WTC11 (cell line): Measurements from ENCODE around the gene MTPN. TPM values are rescaled to one million over a fixed set of nuclear protein-coding genes. Genes with fewer than 3 reads are reported as not detected.

Source experiments
- ATAC-seq: fragments of 200-7000 bp; cut with Tn5 transposase; 2 replicates; pipeline ENCODE4 v1.10.0; 2021; ENCODE audit warnings: mild to moderate bottlenecking, moderate library complexity
- CTCF ChIA-PET: fragments of 300-600 bp; sonication (Branson Sonifier 250); formaldehyde crosslinking; loops from one replicate; lab custom pipeline; 2021; ENCODE audit warnings: antibody characterized with exemption; lab: Charles Lee
- POLR2A ChIA-PET: fragments of 350-600 bp; sonication (Branson Sonifier 250); formaldehyde crosslinking; loops from one replicate; lab custom pipeline; 2021; ENCODE audit warnings: antibody characterized with exemption; lab: Charles Lee
- DNase-seq: peaks from one replicate; pipeline ENCODE4 v3.0.0; 2021; ENCODE audit warnings: low spot score
- H3K27ac Mint-ChIP-seq: 2 replicates; pipeline ENCODE4 v1.8.0; 2021; ENCODE audit warnings: mixed read lengths
- H3K27me3 Mint-ChIP-seq: 2 replicates; pipeline ENCODE4 v1.8.0; 2021; ENCODE audit warnings: low read depth, mild to moderate bottlenecking, moderate library complexity, mixed read lengths
- H3K36me3 Mint-ChIP-seq: 2 replicates; pipeline ENCODE4 v1.8.0; 2021; ENCODE audit warnings: mixed read lengths
- H3K4me1 Mint-ChIP-seq: 2 replicates; pipeline ENCODE4 v1.8.0; 2022; ENCODE audit warnings: mixed read lengths
- H3K4me3 Mint-ChIP-seq: 2 replicates; pipeline ENCODE4 v1.8.0; 2021; ENCODE audit warnings: mild to moderate bottlenecking, moderate library complexity, mixed read lengths
- H3K9me3 Mint-ChIP-seq: 2 replicates; pipeline ENCODE4 v1.8.0; 2021; ENCODE audit warnings: mixed read lengths
- ATF2 ChIP-seq: sonication (generic); formaldehyde crosslinking; IDR thresholded peaks from 2 replicates; pipeline ENCODE4 v1.8.1; 2022; ENCODE audit warnings: low read depth, missing genetic modification reagents, borderline replicate concordance
- CREM ChIP-seq: sonication (generic); formaldehyde crosslinking; IDR thresholded peaks from 2 replicates; pipeline ENCODE4 v1.8.1; 2022; ENCODE audit warnings: mild to moderate bottlenecking, missing genetic modification reagents, moderate library complexity
- CTCF ChIP-seq: fragments of 200-600 bp; IDR thresholded peaks from 2 replicates; pipeline ENCODE4 v1.8.0; 2022; ENCODE audit warnings: antibody characterized with exemption
- ELF4 ChIP-seq: sonication (generic); formaldehyde crosslinking; IDR thresholded peaks from 2 replicates; pipeline ENCODE4 v1.8.1; 2022; ENCODE audit warnings: low read depth, mild to moderate bottlenecking, moderate library complexity, missing genetic modification reagents
- FOXP1 ChIP-seq: sonication (generic); formaldehyde crosslinking; IDR thresholded peaks from 2 replicates; pipeline ENCODE4 v1.8.0; 2022; ENCODE audit warnings: missing genetic modification reagents, mild to moderate bottlenecking, moderate library complexity, borderline replicate concordance
- FOXP4 ChIP-seq: sonication (generic); formaldehyde crosslinking; IDR thresholded peaks from 2 replicates; pipeline ENCODE4 v1.8.0; 2022; ENCODE audit warnings: mild to moderate bottlenecking, missing genetic modification reagents
- GABPB1 ChIP-seq: sonication (generic); formaldehyde crosslinking; IDR thresholded peaks from 2 replicates; pipeline ENCODE4 v1.8.1; 2023; ENCODE audit warnings: mild to moderate bottlenecking, missing genetic modification reagents
- JAZF1 ChIP-seq: fragments of 250-450 bp; sonication (Bioruptor Pico); IDR thresholded peaks from 2 replicates; pipeline ENCODE4 v1.9.0; 2021; ENCODE audit warnings: moderate library complexity, mild to moderate bottlenecking, inconsistent platforms
- NFYB ChIP-seq: sonication (generic); formaldehyde crosslinking; conservative IDR thresholded peaks from 2 replicates; pipeline ENCODE4 v1.8.0; 2022; ENCODE audit warnings: low read depth, missing genetic modification reagents
- PRRX2 ChIP-seq: fragments of 250-450 bp; sonication (Bioruptor Pico); IDR thresholded peaks from 2 replicates; pipeline ENCODE4 v1.8.0; 2021; ENCODE audit warnings: mild to moderate bottlenecking
- RELA ChIP-seq: sonication (generic); formaldehyde crosslinking; IDR thresholded peaks from 2 replicates; pipeline ENCODE4 v1.8.1; 2022; ENCODE audit warnings: missing genetic modification reagents, mild to moderate bottlenecking, borderline replicate concordance
- ZBTB43 ChIP-seq: sonication (generic); formaldehyde crosslinking; IDR thresholded peaks from 2 replicates; pipeline ENCODE4 v1.8.1; 2023; ENCODE audit warnings: mild to moderate bottlenecking, missing genetic modification reagents
- ZNF121 ChIP-seq: sonication (generic); formaldehyde crosslinking; IDR thresholded peaks from 2 replicates; pipeline ENCODE4 v1.8.0; 2023; ENCODE audit warnings: missing genetic modification reagents
- ZNF263 ChIP-seq: sonication (generic); formaldehyde crosslinking; IDR thresholded peaks from 2 replicates; pipeline ENCODE4 v1.8.1; 2022; ENCODE audit warnings: low read depth, mild to moderate bottlenecking, moderate library complexity, missing genetic modification reagents
- ZNF281 ChIP-seq: sonication (generic); formaldehyde crosslinking; IDR thresholded peaks from 2 replicates; pipeline ENCODE4 v1.8.0; 2023; ENCODE audit warnings: mild to moderate bottlenecking, missing genetic modification reagents
- ZNF416 ChIP-seq: fragments of 250-450 bp; sonication (Bioruptor Pico); IDR thresholded peaks from 2 replicates; pipeline ENCODE4 v1.9.0; 2021; ENCODE audit warnings: mild to moderate bottlenecking, inconsistent platforms
- ZNF532 ChIP-seq: fragments of 250-450 bp; sonication (Bioruptor Pico); IDR thresholded peaks from 2 replicates; pipeline ENCODE4 v1.9.0; 2021; ENCODE audit warnings: mild to moderate bottlenecking, borderline replicate concordance
- total RNA-seq: library from RNA; stranded (reverse); gene quantifications from 3 replicates; pipeline ENCODE4 v1.2.3, GENCODE V29; 2021

The MTPN gene
- total RNA-seq, 1 experiment from 2014 or later, result 92.5 TPM

GRCh38 chr7:135998081-135998480 lies 20.9 kb upstream of the MTPN start:
- DNase-seq (no peak), ATAC-seq (no peak)
- CTCF ChIA-PET, result no interaction called here
- no peaks in the 10 kb centered on the region for H3K4me1 Mint-ChIP-seq
- no peak overlapping the region for H3K27ac Mint-ChIP-seq
- no peaks in the 10 kb centered on the region for H3K36me3 Mint-ChIP-seq
- H3K27me3 Mint-ChIP-seq, result no peaks in the 10 kb centered on the region
- no peak overlapping the region for H3K4me3 Mint-ChIP-seq
- TF ChIP-seq GABPB1 (CRISPR knock-in tag) (no peak), ELF4 (CRISPR knock-in tag) (no peak), CTCF (no peak), PRRX2 (no peak)
- TF ChIP-seq, all 79 proteins: peak for 0
- POLR2A ChIA-PET, result no interaction called here
- peaks cover 8% of the 10 kb centered on the region for H3K9me3 Mint-ChIP-seq

- CTCF ChIA-PET, result no interaction called here
- Mint-ChIP-seq H3K27me3 (no peaks in the 10 kb centered on the region), H3K27ac (no peak overlapping the region), H3K9me3 (peaks cover 6% of the 10 kb centered on the region), H3K4me1 (no peaks in the 10 kb centered on the region), H3K4me3 (no peak overlapping the region), H3K36me3 (no peaks in the 10 kb centered on the region)
- DNase-seq, result no peak
- POLR2A ChIA-PET, result no interaction called here
- no peak for ATAC-seq
- TF ChIP-seq ZNF416 (CRISPR knock-in tag) (no peak), ZNF281 (no peak), FOXP4 (CRISPR knock-in tag) (no peak), ZNF532 (no peak), ZNF121 (CRISPR knock-in tag) (no peak), ATF2 (CRISPR knock-in tag) (no peak), CREM (CRISPR knock-in tag) (no peak), NFYB (CRISPR knock-in tag) (no peak), FOXP1 (CRISPR knock-in tag) (no peak), JAZF1 (CRISPR knock-in tag) (no peak), ZBTB43 (CRISPR knock-in tag) (no peak), ZNF263 (no peak), RELA (CRISPR knock-in tag) (no peak)
Measured at GRCh38 chr7:135995748-135996147, 18.6 kb upstream of the MTPN start.
